NCI-H2171 (cell line): ENCODE results near the gene UBE2E1.

ENCODE experiments used
- DNase-seq: peaks from one replicate; lab custom pipeline; 2025; lab: John Stamatoyannopoulos, UW

Gene UBE2E1

DNA sequence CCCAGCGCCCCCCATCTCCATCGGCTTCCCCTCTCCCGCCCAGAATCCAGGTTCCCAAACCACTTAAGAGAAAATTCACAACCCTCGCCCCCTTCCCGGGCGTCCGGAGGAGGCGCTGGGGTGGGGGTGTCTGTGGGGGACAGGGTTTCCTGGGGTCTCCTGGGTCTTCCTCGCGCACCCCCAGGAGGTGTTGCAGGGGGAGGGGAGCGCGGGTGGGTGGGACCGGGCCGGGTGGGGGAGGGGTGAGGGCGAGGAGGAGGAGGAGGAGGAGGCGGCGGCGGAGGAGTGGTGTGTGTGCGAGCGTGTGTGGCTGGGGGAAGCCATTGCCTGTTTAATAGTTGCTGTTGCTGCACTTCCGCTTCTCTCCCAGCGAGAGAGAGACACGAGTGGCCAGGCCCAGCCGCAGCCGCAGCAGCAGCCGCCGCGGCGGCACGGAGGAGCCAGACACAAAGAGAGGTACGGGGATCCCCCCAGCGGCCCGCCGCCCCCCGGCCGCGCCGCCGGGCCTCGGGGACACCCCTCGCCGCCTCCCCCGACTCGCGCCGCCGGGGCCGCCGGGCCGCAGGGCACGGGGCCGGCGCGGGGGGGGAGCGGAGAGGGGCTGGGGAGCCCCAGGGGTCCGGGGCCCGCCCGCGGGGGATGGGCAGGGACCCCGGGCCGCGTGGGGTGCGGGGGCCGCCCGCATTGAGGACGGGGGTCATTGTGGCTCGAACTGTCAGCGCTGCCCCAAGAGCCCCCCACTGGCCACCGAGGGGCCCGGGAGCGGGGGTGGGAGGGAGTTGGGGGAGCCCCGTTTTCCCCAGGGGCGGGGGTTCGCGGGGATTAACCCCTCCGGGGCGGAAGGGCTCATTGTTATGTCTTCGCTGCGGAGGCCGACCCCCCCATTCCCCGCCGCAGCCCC lies at the start of gene UBE2E1:
UBE2E1 (plus strand) TSS at position 323 of the 901 bp plus-strand sequence. CDS start 1,315 bp downstream, outside the sequence.
- DNase-seq: no peak

DNA sequence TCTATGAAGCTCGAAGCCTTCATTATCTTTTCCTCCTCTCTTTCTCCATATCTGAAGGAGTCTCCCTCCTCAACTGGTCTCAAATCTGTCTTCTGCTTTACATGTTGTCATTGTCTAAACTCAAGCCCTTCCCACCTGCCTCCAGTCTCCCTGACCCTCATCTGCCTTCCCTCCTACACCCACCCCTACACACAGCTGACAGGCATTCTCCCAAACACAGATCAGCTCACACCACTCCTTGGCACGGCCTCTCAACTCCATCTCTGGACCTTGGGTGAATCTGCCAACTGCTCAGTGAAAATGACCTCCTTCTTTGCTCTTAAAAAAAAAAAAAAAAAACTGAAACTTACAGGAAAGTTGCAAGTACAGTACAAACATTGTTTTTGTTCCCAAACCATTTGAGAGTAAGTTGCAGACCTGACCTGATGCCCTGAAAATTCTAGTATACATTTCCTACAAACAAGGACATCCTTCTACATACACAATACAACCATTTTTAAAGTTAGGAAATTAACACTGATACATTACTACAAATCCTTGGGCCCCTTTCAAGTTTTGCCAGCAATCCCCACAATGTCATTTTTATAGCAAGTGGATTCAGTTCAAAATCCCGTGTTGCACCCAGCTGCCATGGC lies 49.4 kb upstream of the UBE2E1 start:
- no peak for DNase-seq

GRCh38 chr3:23758253-23758838 lies 47.4 kb upstream of the UBE2E1 start:
- no peak for DNase-seq

GRCh38 chr3:23760325-23760724 lies 45.4 kb upstream of the UBE2E1 start:
- DNase-seq: no peak

DNA sequence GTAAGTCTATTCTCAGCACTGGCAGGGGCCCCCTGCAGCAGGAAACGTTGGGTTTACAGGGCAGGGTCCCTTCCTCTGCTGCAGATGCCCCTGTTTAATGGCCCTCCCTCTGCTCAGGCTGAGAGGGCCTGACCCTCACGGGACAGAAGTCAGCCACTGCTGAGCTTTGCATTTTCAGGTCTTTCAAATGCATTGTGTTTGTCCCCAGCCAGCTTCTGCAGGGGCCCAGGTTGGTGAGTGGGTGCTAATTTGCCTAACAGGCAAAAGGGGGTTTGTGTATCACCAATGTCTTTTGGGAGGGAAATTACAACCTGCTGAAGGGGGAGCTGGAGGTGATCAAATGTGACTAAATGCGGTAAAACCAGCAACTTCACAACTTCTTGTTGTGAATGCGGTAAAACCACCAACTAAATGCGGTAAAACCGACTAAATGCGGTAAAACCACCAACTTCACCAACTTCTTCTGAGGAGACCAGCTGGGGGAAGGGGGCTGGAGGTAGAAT lies 44.8 kb upstream of the UBE2E1 start:
- no peak for DNase-seq

DNA sequence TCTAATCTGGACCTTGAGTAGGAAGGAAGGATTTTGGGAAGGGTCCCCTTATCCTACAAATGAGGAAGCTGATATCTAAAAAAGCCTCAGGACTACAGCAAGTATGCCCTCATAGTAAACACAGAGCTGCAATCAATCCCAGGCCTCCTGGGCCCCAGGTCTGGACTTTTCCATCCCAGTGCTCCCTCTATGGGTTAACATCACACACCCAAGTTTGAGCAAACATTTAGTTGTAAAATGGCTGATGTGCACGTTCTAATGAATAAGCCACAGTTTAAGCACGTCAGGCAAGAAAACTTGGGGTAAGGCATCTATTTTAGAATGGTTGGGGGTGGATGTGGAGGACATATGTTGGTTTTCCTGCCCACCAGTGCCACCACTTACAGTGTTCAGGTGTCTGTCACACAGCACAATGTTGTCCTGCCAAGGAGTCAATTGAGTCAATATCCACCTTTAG lies 44.3 kb upstream of the UBE2E1 start:
- no peak for DNase-seq

DNA sequence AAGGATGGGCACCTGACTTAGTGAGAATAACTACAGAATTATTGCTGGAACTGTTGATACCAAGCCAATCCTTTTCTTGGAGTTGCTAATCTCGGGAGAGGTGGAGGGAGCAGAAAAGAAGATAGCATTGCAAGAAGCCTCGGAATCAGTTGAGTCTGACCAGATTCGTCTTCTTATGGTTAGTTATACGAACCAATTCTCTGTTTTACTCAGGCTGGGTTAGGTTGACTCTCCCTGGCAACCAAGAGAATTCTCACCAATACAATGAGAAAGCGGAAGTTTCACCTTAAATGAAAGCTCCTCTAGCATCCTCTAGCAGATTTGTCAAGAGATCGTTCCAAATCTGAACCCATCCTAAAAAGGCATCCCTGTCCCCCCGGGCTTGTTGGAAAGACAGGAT lies 43.5 kb upstream of the UBE2E1 start:
- DNase-seq: no peak

- DNase-seq: no peak
Observed at GRCh38 chr3:23762759-23763477, 42.8 kb upstream of the UBE2E1 start.

GRCh38 chr3:23764407-23764806 lies 41.3 kb upstream of the UBE2E1 start:
- no peak for DNase-seq

DNA sequence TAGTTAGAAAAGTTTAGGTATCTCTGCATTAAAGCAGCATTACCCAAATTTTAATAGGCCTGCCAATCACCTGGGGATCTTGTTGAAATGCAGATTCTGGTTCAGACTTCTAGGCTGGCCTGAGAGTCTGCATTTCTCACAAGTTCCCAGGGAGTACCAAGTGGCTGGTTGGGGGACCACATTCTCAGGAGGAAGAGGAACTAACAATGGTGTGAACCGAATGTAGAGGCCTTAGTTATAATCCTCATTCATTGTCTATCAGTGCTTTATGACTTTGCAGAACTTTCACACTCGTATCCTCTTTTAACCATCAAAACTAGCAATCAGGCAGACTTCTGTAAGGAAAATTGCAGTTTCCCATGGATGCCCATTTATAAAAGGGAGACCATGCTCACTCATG lies 38.2 kb upstream of the UBE2E1 start:
- DNase-seq: no peak

DNA sequence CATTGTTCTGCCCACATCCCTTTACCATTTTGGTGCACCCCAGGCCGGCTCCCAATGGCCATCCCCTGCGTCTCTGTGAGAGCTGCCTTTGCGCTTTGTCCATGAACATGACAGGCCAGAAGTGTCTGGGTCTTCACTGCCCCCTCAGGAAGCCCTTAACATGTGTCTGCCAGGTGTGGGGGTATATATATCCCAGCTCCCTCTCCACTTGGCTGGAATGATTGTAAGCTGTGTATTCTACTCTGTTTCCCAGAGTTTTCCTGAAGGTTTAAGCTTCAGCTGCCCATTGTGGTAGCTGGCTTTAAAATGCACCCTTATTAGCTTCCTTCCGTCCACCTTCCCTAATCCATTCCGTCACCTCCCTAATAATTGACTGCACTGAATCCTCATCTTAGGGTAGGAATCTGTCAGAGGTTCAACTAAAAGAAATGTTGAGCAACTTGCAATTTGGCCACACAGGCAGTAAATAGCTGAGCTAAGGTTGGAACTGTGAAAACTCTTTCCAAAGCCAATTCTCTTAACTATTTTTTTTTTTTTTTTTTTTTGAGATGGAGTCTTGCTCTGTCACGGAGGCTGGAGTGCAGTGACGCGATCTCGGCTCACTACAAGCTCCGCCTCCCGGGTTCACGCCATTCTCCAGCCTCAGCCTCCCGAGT lies 30.4 kb upstream of the UBE2E1 start:
- DNase-seq: no peak

DNA sequence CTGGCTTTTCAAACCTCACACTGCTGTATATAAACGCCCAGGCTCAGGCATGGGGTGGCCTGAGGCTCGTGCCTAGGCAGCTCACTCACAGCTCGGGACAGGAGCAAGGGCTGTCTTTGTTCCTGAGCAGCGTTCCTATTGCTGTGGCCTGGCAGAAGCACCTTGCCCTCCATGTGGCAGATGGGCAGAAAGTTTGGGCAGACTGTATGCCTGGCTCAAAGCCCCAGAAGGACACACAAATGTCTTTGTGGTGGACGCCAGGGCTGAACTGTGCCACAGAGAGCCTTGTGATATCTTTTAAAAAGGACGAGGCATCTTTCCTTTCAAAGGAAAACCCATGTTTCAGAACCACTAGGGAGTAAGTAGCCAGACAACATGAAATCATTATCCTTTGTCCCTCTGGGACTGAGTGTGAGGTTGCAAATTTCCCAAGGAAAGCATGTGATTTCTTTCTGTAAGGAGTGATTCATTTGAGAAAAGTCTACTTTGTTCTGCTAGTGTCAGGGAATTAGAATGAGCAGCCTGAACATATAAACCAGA lies 29.3 kb upstream of the UBE2E1 start:
- DNase-seq: no peak

- no peak for DNase-seq
Observed at GRCh38 chr3:23778446-23778845, 27.3 kb upstream of the UBE2E1 start.

- DNase-seq: no peak
Observed at GRCh38 chr3:23779841-23780240, 25.9 kb upstream of the UBE2E1 start.

DNA sequence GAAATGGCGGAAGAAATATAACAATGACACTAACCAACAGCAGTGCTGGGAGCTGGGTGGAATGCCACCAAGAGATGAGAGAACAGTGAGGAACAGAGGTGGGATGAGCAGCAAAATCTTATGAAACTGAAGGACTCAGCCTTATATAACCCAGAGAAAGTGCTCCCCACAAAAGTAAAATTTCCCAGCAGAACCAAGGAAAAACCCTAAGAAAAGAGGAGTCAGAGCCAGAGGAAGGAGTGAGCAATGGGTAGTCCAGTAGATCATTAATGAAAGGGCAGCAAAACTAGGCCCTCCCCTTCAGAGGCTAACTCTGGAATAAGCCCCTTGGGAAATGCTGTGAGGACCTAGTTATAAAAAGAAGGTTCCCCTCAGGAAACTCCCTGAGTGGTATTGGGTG lies 24.7 kb upstream of the UBE2E1 start:
- no peak for DNase-seq

GRCh38 chr3:23781871-23782270 lies 23.9 kb upstream of the UBE2E1 start:
- DNase-seq: no peak

GRCh38 chr3:23785097-23785645 lies 20.6 kb upstream of the UBE2E1 start:
- DNase-seq: no peak

DNA sequence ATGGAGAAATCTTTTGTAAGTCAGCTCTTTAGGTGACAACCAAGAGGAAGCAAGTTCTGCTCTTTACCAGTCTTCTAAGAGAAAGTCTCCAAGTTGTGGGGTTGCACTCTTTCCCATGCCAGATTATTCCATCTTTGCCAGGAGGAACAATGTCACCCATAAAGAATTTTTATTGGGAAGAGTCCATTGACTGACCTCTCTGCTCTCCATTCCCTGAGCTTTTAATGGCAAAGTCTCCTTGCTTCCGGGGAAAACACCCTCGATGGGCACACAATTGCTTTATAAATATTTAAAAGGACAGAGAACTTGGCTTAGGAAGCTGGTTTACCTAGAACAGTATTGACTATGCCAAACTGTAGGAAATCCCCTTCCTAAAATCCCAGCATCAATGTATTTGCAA lies 19.9 kb upstream of the UBE2E1 start:
- no peak for DNase-seq

GRCh38 chr3:23791678-23792077 lies 14.1 kb upstream of the UBE2E1 start:
- no peak for DNase-seq

- DNase-seq: no peak
Observed at GRCh38 chr3:23793528-23794134, 12.1 kb upstream of the UBE2E1 start.

GRCh38 chr3:23795096-23795495 lies 10.7 kb upstream of the UBE2E1 start:
- no peak for DNase-seq
